Measurements from ENCODE around the gene ERBB2.

DNA sequence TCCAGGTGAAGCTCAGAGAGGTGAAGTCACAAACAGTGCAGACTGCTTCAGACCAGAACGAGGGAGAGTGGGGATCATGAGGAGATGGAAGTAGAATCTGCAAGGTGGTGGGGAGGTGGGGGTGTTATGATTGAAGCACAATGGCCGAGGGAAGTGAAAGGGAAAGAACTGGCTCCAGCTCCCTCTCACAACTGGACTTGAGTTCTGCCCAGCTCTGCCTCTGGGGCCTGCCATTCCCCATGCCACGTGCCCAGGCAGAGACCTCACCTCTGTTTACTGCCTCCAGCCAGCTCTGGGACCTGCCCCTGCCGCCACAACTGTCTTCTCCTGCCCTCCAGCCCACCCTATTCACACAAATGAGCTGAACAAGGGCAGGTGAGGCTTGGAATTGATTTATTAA lies 29.1 kb upstream of the ERBB2 start:
- TF ChIP-seq, protein P1, sequence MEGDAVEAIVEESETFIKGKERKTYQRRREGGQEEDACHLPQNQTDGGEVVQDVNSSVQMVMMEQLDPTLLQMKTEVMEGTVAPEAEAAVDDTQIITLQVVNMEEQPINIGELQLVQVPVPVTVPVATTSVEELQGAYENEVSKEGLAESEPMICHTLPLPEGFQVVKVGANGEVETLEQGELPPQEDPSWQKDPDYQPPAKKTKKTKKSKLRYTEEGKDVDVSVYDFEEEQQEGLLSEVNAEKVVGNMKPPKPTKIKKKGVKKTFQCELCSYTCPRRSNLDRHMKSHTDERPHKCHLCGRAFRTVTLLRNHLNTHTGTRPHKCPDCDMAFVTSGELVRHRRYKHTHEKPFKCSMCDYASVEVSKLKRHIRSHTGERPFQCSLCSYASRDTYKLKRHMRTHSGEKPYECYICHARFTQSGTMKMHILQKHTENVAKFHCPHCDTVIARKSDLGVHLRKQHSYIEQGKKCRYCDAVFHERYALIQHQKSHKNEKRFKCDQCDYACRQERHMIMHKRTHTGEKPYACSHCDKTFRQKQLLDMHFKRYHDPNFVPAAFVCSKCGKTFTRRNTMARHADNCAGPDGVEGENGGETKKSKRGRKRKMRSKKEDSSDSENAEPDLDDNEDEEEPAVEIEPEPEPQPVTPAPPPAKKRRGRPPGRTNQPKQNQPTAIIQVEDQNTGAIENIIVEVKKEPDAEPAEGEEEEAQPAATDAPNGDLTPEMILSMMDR (IDR thresholded peaks at IDR 0.05; ENCODE audit: low read depth, low read length): no peak
- TF ChIP-seq, protein P2, sequence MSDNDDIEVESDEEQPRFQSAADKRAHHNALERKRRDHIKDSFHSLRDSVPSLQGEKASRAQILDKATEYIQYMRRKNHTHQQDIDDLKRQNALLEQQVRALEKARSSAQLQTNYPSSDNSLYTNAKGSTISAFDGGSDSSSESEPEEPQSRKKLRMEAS (IDR thresholded peaks at IDR 0.05; ENCODE audit: low read depth, low read length): no peak
- TF ChIP-seq POLR2A (IDR thresholded peaks at IDR 0.05; ENCODE audit: extremely low read depth, insufficient read length): no peak
